ENCODE measurements around the gene UFM1. TPM values are rescaled to one million over a fixed set of nuclear protein-coding genes. Genes with fewer than 3 reads are reported as not detected.

UFM1 gene
- polyA plus RNA-seq, 3 donors: 36.0 to 56.6 (median 41.8) TPM

DNA sequence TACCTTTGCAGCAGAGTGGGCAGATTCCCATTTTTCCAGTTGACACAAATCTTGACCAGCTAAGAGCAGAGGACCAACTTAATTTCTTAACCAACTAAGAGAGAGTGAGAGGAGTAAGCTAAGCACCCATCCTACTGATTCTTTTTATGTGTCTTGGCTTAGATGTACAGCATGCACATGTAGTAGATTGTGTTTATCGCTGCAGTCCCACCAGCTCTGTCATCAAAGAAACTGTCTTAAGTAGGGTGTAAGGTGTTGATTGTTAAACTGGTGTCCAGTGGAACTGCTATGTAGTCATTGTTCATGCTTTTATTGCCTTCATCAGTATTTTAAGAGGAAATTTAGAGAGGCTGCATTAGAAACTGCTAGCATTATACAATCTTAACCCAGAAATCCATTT is 9.0 kb upstream of the UFM1 start:
- H3K4me2 ChIP-seq (replicated peaks; ENCODE audit: extremely low read depth, low read length, poor library complexity, severe bottlenecking): no peak overlapping the region
- H3K36me3 ChIP-seq (replicated peaks in 1 of 2; ENCODE audit: control insufficient read depth in 1 of 2, insufficient read depth in 2 of 2, low read length in 2 of 2): no peaks in the 10 kb centered on the region
- no peaks in the 10 kb centered on the region for H4K20me1 ChIP-seq (ENCODE audit: insufficient read depth, low read length)
- H3K9me3 Mint-ChIP-seq: no peaks in the 10 kb centered on the region
- no peaks in the 10 kb centered on the region for H3K36me3 Mint-ChIP-seq
- H3K4me3 ChIP-seq (replicated peaks in 1 of 3; ENCODE audit: low read depth in 2 of 3, low read length in 3 of 3): no peak overlapping the region
- 83% methylated on average over 1 of the region's 1 CpG for WGBS (ENCODE audit: insufficient coverage)
- H3K27ac Mint-ChIP-seq: no peak overlapping the region
- H3K27me3 Mint-ChIP-seq (ENCODE audit: low read depth in 3 of 3): no peaks in the 10 kb centered on the region
- H3K9ac ChIP-seq (ENCODE audit: insufficient read depth, low read length, poor library complexity, severe bottlenecking): no peak overlapping the region
- intact Hi-C loops (cut with micrococcal nuclease): no loop called here
- no peaks in the 10 kb centered on the region for H3K4me1 Mint-ChIP-seq
- DNase-seq: no peak
- H3K79me2 ChIP-seq (ENCODE audit: insufficient read depth, low read length): no peaks in the 10 kb centered on the region
- H3K4me3 Mint-ChIP-seq: no peak overlapping the region
- TF ChIP-seq CTCF (IDR thresholded peaks at IDR 0.05): no peak
- no peak overlapping the region for H3K27ac ChIP-seq (ENCODE audit: low read depth in 1 of 2, low read length in 2 of 2)
- no peaks in the 10 kb centered on the region for H3K27me3 ChIP-seq (ENCODE audit: control insufficient read depth in 2 of 2, insufficient read depth in 2 of 2, low read length in 2 of 2)
- no peaks in the 10 kb centered on the region for H3K9me3 ChIP-seq (replicated peaks in 1 of 2; ENCODE audit: control insufficient read depth in 1 of 2, insufficient read depth in 1 of 2, low read length in 2 of 2)
- no peak overlapping the region for H2AFZ ChIP-seq (ENCODE audit: insufficient read depth, low read depth, low read length, poor library complexity, severe bottlenecking)
- H3K4me1 ChIP-seq (ENCODE audit: control insufficient read depth in 1 of 2, insufficient read depth in 2 of 2, low read length in 2 of 2): no peaks in the 10 kb centered on the region

DNA sequence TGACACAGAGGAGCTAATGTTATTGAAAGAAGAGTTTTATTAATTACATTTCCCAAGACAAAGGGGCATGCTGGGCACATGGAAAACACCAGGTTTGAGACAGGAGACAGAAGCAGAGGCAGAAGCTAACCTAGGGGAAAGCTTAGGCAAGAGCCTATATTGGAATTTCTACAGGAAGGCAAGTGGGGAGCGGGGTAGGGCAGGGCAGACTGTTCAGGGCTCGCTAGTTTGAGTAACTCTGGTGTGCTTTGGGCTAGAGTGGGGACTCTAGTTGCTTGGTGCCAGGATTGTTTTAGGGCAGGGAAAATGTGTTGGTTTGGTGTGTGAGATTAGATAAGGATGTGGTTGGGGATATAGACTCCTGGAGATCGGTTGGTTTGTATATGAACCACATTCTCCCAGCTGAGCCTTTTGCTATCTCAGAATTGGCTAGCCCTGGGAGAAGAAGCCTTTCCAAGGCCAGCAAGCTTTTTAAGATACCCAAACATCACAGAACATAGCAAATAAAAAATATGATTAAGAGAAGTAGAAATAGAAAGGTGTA is 8.4 kb upstream of the UFM1 start:
- H3K4me2 ChIP-seq (replicated peaks; ENCODE audit: extremely low read depth, low read length, poor library complexity, severe bottlenecking): no peak overlapping the region
- no peak for TF ChIP-seq CTCF (IDR thresholded peaks at IDR 0.05)

More for the DNA sequence above, 8.4 kb upstream of the UFM1 start:
- no peaks in the 10 kb centered on the region for H3K4me1 Mint-ChIP-seq
- H3K36me3 Mint-ChIP-seq: no peaks in the 10 kb centered on the region
- DNase-seq: no peak
- H3K9me3 Mint-ChIP-seq: no peaks in the 10 kb centered on the region
- no peaks in the 10 kb centered on the region for H3K36me3 ChIP-seq (replicated peaks in 1 of 2; ENCODE audit: control insufficient read depth in 1 of 2, insufficient read depth in 2 of 2, low read length in 2 of 2)
- H3K79me2 ChIP-seq (ENCODE audit: insufficient read depth, low read length): no peaks in the 10 kb centered on the region
- H3K27ac ChIP-seq (ENCODE audit: low read depth in 1 of 2, low read length in 2 of 2): no peak overlapping the region
- H3K9me3 ChIP-seq (replicated peaks in 1 of 2; ENCODE audit: control insufficient read depth in 1 of 2, insufficient read depth in 1 of 2, low read length in 2 of 2): no peaks in the 10 kb centered on the region
- WGBS (ENCODE audit: insufficient coverage): 75% methylated on average over 2 of the region's 3 CpGs
- no peaks in the 10 kb centered on the region for H3K4me1 ChIP-seq (ENCODE audit: control insufficient read depth in 1 of 2, insufficient read depth in 2 of 2, low read length in 2 of 2)
- H3K27me3 ChIP-seq (ENCODE audit: control insufficient read depth in 2 of 2, insufficient read depth in 2 of 2, low read length in 2 of 2): no peaks in the 10 kb centered on the region
- no peak overlapping the region for H2AFZ ChIP-seq (ENCODE audit: insufficient read depth, low read depth, low read length, poor library complexity, severe bottlenecking)
- no peak overlapping the region for H3K4me3 ChIP-seq (replicated peaks in 1 of 3; ENCODE audit: low read depth in 2 of 3, low read length in 3 of 3)
- no peaks in the 10 kb centered on the region for H4K20me1 ChIP-seq (ENCODE audit: insufficient read depth, low read length)
- no peak overlapping the region for H3K27ac Mint-ChIP-seq
- no peak overlapping the region for H3K9ac ChIP-seq (ENCODE audit: insufficient read depth, low read length, poor library complexity, severe bottlenecking)
- H3K4me3 Mint-ChIP-seq: no peak overlapping the region
- intact Hi-C loops (cut with micrococcal nuclease): no loop called here
- no peaks in the 10 kb centered on the region for H3K27me3 Mint-ChIP-seq (ENCODE audit: low read depth in 3 of 3)

All from CD14-positive monocyte (primary cell).